ENCODE measurements around the gene CD2. TPM values are rescaled to one million over a fixed set of nuclear protein-coding genes. Genes with fewer than 3 reads are reported as not detected.

CD2 gene
- total RNA-seq, 1 donor from 2014 or later, result not detected

DNA sequence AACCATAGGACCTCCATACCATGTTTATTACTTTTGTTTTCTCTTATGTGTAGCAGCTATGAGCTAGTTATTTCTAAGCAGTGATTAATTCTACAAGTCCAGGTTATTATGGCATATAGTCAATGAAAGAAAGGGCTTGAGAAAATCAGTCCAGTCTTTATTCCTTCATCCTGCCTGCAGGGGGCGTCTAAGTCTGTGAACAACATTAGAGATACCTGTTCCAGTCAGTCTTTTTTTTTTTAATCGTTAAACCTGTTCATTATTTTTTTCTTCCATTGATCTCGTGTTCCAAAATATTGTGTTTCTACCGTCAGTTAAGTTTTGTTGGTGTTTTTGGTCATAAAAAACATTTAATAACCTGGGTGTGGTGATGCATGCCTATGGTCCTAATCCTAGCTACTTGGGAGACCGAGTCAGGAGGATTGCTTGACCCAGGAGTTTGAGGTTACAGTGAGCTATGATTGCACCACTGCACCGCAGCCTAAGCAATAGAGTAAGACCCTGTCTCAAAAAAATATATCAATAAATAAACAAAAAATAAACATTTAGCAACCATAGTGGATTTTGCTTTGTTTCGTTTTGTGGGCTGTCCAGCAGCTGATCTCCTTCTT lies 29.4 kb upstream of the CD2 start:
- H3K9me3 Mint-ChIP-seq (ENCODE audit: unreplicated experiment), result no peaks in the 10 kb centered on the region

DNA sequence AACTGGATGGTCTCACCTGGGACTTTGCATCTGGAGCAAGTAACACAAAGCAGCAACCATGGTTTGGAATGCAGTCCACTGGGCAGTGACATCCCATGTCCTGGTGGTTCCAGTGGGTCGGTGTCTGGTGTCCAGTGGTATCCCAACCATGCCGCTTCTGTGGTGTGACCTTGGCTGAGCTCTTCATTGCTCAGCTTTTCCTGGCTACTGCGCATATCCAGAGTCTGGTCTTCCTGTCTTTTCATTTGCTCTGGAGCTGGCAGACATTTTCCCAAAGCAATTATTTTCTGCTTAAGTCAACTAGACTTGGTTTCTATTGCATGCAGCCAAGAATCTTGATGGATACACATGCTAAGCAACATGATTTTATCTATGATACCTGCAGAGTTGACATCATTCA lies 28.4 kb upstream of the CD2 start:
- Mint-ChIP-seq H3K9me3 (ENCODE audit: unreplicated experiment) (no peaks in the 10 kb centered on the region), H3K4me3 (ENCODE audit: unreplicated experiment) (no peak overlapping the region), H3K36me3 (ENCODE audit: low read depth, unreplicated experiment) (no peaks in the 10 kb centered on the region), H3K27me3 (ENCODE audit: unreplicated experiment) (no peaks in the 10 kb centered on the region), H3K4me1 (ENCODE audit: unreplicated experiment) (peaks cover 3% of the 10 kb centered on the region), H3K27ac (ENCODE audit: unreplicated experiment) (no peak overlapping the region)
- TF ChIP-seq, protein P1, sequence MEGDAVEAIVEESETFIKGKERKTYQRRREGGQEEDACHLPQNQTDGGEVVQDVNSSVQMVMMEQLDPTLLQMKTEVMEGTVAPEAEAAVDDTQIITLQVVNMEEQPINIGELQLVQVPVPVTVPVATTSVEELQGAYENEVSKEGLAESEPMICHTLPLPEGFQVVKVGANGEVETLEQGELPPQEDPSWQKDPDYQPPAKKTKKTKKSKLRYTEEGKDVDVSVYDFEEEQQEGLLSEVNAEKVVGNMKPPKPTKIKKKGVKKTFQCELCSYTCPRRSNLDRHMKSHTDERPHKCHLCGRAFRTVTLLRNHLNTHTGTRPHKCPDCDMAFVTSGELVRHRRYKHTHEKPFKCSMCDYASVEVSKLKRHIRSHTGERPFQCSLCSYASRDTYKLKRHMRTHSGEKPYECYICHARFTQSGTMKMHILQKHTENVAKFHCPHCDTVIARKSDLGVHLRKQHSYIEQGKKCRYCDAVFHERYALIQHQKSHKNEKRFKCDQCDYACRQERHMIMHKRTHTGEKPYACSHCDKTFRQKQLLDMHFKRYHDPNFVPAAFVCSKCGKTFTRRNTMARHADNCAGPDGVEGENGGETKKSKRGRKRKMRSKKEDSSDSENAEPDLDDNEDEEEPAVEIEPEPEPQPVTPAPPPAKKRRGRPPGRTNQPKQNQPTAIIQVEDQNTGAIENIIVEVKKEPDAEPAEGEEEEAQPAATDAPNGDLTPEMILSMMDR (IDR thresholded peaks at IDR 0.05; ENCODE audit: unreplicated experiment), result no peak
- no peak for DNase-seq (ENCODE audit: low spot score)

More for the DNA sequence above, 29.4 kb upstream of the CD2 start:
- TF ChIP-seq, protein P1 (IDR thresholded peaks at IDR 0.05; ENCODE audit: unreplicated experiment), result peak; percentile 82
- Mint-ChIP-seq H3K36me3 (ENCODE audit: low read depth, unreplicated experiment) (no peaks in the 10 kb centered on the region), H3K4me3 (ENCODE audit: unreplicated experiment) (no peak overlapping the region), H3K27me3 (ENCODE audit: unreplicated experiment) (no peaks in the 10 kb centered on the region), H3K27ac (ENCODE audit: unreplicated experiment) (no peak overlapping the region), H3K4me1 (ENCODE audit: unreplicated experiment) (peaks cover 3% of the 10 kb centered on the region)
- peak; percentile 64 for DNase-seq (ENCODE audit: low spot score)

DNA sequence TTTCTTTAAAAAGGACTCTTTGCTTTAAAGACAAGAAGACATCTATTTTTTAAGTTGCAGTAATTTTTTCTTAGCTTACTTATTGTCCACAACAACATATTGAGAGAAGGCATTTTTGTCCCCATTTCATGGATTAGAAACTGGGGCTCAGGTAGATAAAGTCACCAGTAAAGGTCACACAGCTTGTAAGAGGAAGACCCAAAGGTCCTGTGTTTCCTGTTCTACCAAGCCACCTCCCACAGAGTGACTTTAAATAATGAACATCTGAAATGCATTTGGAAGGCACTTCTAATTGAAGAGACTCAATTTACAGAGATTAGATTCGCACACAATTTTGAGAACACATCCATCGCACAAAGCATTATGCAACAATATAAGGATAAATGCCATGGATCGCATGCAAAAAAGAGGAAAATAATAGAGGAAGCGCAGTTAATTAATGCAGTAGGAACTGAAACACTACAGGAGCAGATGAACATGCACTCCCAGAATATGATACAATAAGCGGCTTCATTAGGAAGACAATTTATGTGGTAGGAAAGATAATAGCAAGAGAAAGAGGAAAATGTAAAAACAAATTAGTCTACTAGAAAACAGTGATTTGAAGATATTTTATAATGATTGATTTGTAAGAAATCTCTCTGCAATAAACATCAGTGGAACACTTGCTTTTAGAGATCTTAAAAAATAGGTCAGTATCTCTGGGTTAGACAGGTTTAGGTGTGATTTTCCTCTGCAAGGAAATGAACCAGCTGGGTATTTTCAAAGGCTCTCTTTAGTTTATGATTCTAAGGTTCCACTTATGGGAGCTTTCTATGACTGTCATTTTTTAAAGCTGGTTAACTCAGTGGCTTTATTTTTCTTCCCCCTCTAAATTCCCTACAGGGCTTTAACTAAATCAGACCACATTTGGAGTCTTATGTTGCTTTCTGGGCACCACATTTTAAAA lies 27.1 kb upstream of the CD2 start:
- Mint-ChIP-seq H3K4me1 (ENCODE audit: unreplicated experiment) (peaks cover 3% of the 10 kb centered on the region), H3K36me3 (ENCODE audit: low read depth, unreplicated experiment) (no peaks in the 10 kb centered on the region), H3K4me3 (ENCODE audit: unreplicated experiment) (no peak overlapping the region), H3K9me3 (ENCODE audit: unreplicated experiment) (no peaks in the 10 kb centered on the region), H3K27ac (ENCODE audit: unreplicated experiment) (no peak overlapping the region), H3K27me3 (ENCODE audit: unreplicated experiment) (no peaks in the 10 kb centered on the region)
- DNase-seq (ENCODE audit: low spot score), result no peak
- TF ChIP-seq, protein P1 (IDR thresholded peaks at IDR 0.05; ENCODE audit: unreplicated experiment), result no peak

DNA sequence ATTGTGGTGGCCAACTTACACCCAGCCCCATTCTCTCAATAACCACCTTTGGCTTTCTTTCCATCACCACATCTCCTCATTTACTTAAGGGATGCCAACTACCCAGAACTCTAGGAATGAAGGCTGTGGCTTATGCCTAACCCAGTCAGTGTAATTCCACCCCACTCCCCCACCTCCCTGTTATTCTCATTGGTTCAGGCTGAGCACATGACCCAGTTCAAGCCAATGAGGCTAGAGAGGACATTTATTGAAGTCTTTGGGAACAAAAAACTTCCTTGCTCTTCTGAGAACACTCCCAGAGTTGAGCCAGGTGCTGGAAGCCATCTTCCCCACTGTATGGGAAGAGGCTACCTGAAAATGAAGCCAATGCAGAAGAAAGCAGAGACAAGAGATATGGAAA lies 22.8 kb upstream of the CD2 start:
- no peak for DNase-seq (ENCODE audit: low spot score)
- Mint-ChIP-seq H3K36me3 (ENCODE audit: low read depth, unreplicated experiment) (no peaks in the 10 kb centered on the region), H3K27ac (ENCODE audit: unreplicated experiment) (no peak overlapping the region), H3K9me3 (ENCODE audit: unreplicated experiment) (no peaks in the 10 kb centered on the region), H3K27me3 (ENCODE audit: unreplicated experiment) (no peaks in the 10 kb centered on the region), H3K4me3 (ENCODE audit: unreplicated experiment) (no peak overlapping the region), H3K4me1 (ENCODE audit: unreplicated experiment) (peaks cover under 1% of the 10 kb centered on the region)
- TF ChIP-seq, protein P1 (IDR thresholded peaks at IDR 0.05; ENCODE audit: unreplicated experiment), result no peak

DNA sequence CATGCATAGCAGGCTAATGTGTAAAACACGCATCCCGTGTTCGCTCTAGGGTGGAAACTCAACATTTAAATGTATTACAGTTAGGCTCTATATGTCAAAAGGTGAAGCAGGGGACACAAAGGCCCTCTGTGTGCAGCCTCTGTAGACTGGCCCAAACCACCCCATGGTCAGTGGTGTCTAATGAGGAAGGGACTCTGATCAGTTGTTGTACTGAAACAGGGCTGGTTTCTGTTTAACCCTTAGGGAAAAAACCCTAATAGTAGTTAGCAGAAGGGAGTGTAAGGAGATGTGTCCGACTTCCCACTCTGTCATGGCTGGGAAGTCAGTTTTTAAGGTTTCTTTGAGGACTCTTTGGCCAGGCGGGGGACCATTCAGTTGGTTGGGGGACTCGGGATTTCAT lies 21.5 kb upstream of the CD2 start:
- TF ChIP-seq, protein P1 (IDR thresholded peaks at IDR 0.05; ENCODE audit: unreplicated experiment), result no peak
- no peaks in the 10 kb centered on the region for H3K4me1 Mint-ChIP-seq (ENCODE audit: unreplicated experiment)
- no peaks in the 10 kb centered on the region for H3K9me3 Mint-ChIP-seq (ENCODE audit: unreplicated experiment)
- no peak for DNase-seq (ENCODE audit: low spot score)
- H3K36me3 Mint-ChIP-seq (ENCODE audit: low read depth, unreplicated experiment), result no peaks in the 10 kb centered on the region
- no peak overlapping the region for H3K27ac Mint-ChIP-seq (ENCODE audit: unreplicated experiment)
- no peak overlapping the region for H3K4me3 Mint-ChIP-seq (ENCODE audit: unreplicated experiment)
- no peaks in the 10 kb centered on the region for H3K27me3 Mint-ChIP-seq (ENCODE audit: unreplicated experiment)

All from endothelial cell (in vitro differentiated cells).